Keratinocyte (primary cell): Measurements from ENCODE around the gene SOX8. TPM values are rescaled to one million over a fixed set of nuclear protein-coding genes. Genes with fewer than 3 reads are reported as not detected.

ENCODE experiments used
- DNase-seq: peaks from one replicate; pipeline ENCODE4 v3.0.0-alpha.2; 2011; ENCODE audit warnings: low read depth, missing footprints, low spot score
- FAIRE-seq: peaks from 2 replicates; lab custom pipeline; 2011; peaks lifted over from hg19 to GRCh38; lab: Jason Lieb, UNC
- H2AFZ ChIP-seq: 2 replicates; pipeline ENCODE4 v1.6.0; 2012; ENCODE audit warnings: low read length, control low read depth, inconsistent platforms; ENCODE audit not compliant: control insufficient read depth
- H3K27ac ChIP-seq: 2 replicates; pipeline ENCODE4 v1.5.1; 2011; ENCODE audit warnings: low read length; ENCODE audit not compliant: control insufficient read depth, insufficient read depth
- H3K27me3 ChIP-seq: 3 replicates; pipeline ENCODE4 v1.6.0; 2011; ENCODE audit warnings: low read length; ENCODE audit not compliant: control insufficient read depth, insufficient read depth; ENCODE audit errors: extremely low read depth
- H3K36me3 ChIP-seq, 2 experiments: 2 replicates in 1 of 2; 3 replicates in 1 of 2; pipeline ENCODE4 v1.5.1; 2011; ENCODE audit warnings: low read length in 2 of 2, mild to moderate bottlenecking in 1 of 2; ENCODE audit not compliant: control insufficient read depth in 2 of 2, insufficient read depth in 2 of 2; ENCODE audit errors: extremely low read depth in 1 of 2
- H3K4me1 ChIP-seq: 3 replicates; pipeline ENCODE4 v1.5.1; 2011; ENCODE audit warnings: low read length; ENCODE audit not compliant: control insufficient read depth, insufficient read depth; ENCODE audit errors: extremely low read depth
- H3K4me2 ChIP-seq: 3 replicates; pipeline ENCODE4 v1.6.0; 2011; ENCODE audit warnings: low read depth, low read length; ENCODE audit not compliant: control insufficient read depth, insufficient read depth; ENCODE audit errors: extremely low read depth
- H3K4me3 ChIP-seq, 3 experiments: fragments of 200-600 bp in 1 of 3; sonication (generic) in 1 of 3; 2 replicates in 2 of 3; 3 replicates in 1 of 3; pipeline ENCODE4 v1.5.1; 2011 to 2016; ENCODE audit warnings: low read length in 3 of 3, mild to moderate bottlenecking in 3 of 3, control low read depth in 2 of 3, inconsistent platforms in 1 of 3, low read depth in 1 of 3, mixed read lengths in 1 of 3, mixed run types in 1 of 3, moderate library complexity in 1 of 3; ENCODE audit not compliant: control insufficient read depth in 2 of 3, insufficient read depth in 2 of 3; ENCODE audit errors: extremely low read depth in 1 of 3
- H3K79me2 ChIP-seq: 2 replicates; pipeline ENCODE4 v1.6.0; 2012; ENCODE audit warnings: low read length; ENCODE audit not compliant: control insufficient read depth, insufficient read depth
- H3K9ac ChIP-seq: 3 replicates; pipeline ENCODE4 v1.6.0; 2011; ENCODE audit warnings: low read length; ENCODE audit not compliant: control insufficient read depth, insufficient read depth; ENCODE audit errors: extremely low read depth
- H3K9me1 ChIP-seq: 3 replicates; pipeline ENCODE4 v1.6.0; 2011; ENCODE audit warnings: low read length; ENCODE audit not compliant: control insufficient read depth, insufficient read depth; ENCODE audit errors: extremely low read depth
- H3K9me3 ChIP-seq: 2 replicates; pipeline ENCODE4 v1.5.1; 2012; ENCODE audit warnings: low read depth, low read length; ENCODE audit not compliant: control insufficient read depth
- H4K20me1 ChIP-seq: 3 replicates; pipeline ENCODE4 v1.6.0; 2011; ENCODE audit warnings: low read length; ENCODE audit not compliant: control insufficient read depth, insufficient read depth; ENCODE audit errors: extremely low read depth
- EZH2 ChIP-seq: IDR thresholded peaks from one replicate; pipeline ENCODE4 v1.6.1; 2012; ENCODE audit warnings: inconsistent platforms, mild to moderate bottlenecking, low read length, moderate library complexity
- dilution Hi-C: fragments of 300-500 bp; cut with MboI; formaldehyde crosslinking; loops from one replicate; pipeline ENCODE4 v1.7.0; 2020; ENCODE audit warnings: low sequenced_read_pairs; ENCODE audit not compliant: extremely low pct_ligation_motif_present
- polyA plus RNA-seq, 5 experiments: library from polyadenylated mRNA; depleted of rRNA in 3 of 5; stranded (reverse) in 3 of 5; stranded (forward) in 1 of 5; unstranded in 1 of 5; fragments of >200 nt; gene quantifications; 1 replicate in 1 of 5; 2 replicates in 3 of 5; 3 replicates in 1 of 5; pipeline versions ENCODE4 v1.2.1 to v1.2.3, GENCODE V29; 2011 to 2012; ENCODE audit warnings: missing spikeins in 2 of 5, low read depth in 1 of 5, low replicate concordance in 1 of 5
- TF ChIP-seq, protein P1 (sequence below), 3 experiments: IDR thresholded peaks in 1 of 3; conservative IDR thresholded peaks in 1 of 3; optimal IDR thresholded peaks in 1 of 3; 2 replicates in 2 of 3; 3 replicates in 1 of 3; pipeline versions ENCODE3 to v1.5.1; 2011; ENCODE audit warnings: low read length in 3 of 3, mild to moderate bottlenecking in 3 of 3, moderate library complexity in 2 of 3, control low read depth in 1 of 3, inconsistent platforms in 1 of 3; ENCODE audit not compliant: insufficient read depth in 2 of 3; ENCODE audit errors: extremely low read depth in 1 of 3

SOX8 gene
- polyA plus RNA-seq, 1 donor (not counting 4 experiments of a cell fraction or from before 2014, with no cell fraction given): 0.03 TPM

DNA sequence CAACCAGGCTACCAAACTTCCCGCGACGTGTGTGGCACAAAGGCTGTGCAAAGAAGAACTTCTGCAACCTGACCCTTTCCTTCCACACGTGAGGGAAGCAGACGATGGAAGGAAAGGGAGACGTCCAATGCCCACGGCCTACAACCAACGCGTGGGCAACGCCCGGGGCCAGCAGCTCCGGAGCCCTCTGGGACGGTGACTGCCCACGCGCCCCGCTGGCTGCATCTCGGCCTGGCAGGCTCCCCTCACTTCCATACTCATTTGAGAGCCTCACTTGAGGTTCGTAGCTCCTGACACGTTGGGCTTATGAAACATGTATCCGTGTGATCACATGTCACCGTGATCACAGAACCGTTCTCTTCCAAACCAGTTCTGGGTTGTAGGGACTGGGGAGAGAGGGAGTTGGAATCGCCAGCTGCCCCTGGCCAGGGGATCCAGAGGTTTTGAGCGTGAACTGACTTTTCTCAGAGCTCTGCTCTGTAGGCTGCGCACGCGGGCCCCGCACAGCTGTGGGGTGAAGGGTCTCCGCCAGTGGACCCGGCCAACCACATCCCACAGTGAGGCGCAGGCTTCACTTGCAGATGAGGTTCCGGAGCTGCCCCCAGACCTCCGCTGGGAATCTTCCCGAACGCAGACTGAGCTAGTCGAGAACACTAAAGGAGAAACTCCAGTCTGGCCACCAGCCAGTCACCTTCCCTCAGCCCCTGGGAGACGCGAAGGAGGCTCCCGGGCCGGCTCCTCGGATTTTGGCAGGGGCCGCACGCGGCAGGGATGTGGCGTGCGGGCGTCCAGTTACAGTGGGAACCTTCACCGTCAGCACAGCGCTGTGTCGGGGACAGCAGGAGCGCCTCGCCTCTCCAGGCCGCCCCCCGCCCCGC lies 11.8 kb upstream of the SOX8 start:
- Histone ChIP-seq H2AFZ (peak overlapping the region; percentile 89), H3K9me3 (peaks cover 22% of the 10 kb centered on the region), H3K4me2 (peak overlapping the region; percentile 71), H3K4me3 (peak overlapping the region; percentile 65 to 79 (median 75)), H4K20me1 (no peaks in the 10 kb centered on the region), H3K9ac (peak overlapping the region; percentile 76), H3K36me3 (no peaks in the 10 kb centered on the region), H3K9me1 (no peaks in the 10 kb centered on the region), H3K27ac (peak overlapping the region; percentile 47), H3K27me3 (peaks cover 4% of the 10 kb centered on the region), H3K4me1 (peaks cover 4% of the 10 kb centered on the region), H3K79me2 (no peaks in the 10 kb centered on the region)
- no peak for DNase-seq
- no peak for TF ChIP-seq EZH2
- TF ChIP-seq, protein P1, sequence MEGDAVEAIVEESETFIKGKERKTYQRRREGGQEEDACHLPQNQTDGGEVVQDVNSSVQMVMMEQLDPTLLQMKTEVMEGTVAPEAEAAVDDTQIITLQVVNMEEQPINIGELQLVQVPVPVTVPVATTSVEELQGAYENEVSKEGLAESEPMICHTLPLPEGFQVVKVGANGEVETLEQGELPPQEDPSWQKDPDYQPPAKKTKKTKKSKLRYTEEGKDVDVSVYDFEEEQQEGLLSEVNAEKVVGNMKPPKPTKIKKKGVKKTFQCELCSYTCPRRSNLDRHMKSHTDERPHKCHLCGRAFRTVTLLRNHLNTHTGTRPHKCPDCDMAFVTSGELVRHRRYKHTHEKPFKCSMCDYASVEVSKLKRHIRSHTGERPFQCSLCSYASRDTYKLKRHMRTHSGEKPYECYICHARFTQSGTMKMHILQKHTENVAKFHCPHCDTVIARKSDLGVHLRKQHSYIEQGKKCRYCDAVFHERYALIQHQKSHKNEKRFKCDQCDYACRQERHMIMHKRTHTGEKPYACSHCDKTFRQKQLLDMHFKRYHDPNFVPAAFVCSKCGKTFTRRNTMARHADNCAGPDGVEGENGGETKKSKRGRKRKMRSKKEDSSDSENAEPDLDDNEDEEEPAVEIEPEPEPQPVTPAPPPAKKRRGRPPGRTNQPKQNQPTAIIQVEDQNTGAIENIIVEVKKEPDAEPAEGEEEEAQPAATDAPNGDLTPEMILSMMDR (optimal IDR thresholded peaks at IDR 0.05 in 1 of 3, IDR thresholded peaks at IDR 0.05 in 1 of 3, conservative IDR thresholded peaks at IDR 0.05 in 1 of 3; ENCODE audit: extremely low read depth in 1 of 3, insufficient read depth in 2 of 3, low read length in 3 of 3): no peak
- dilution Hi-C loops: no loop called here
- no peak for FAIRE-seq

DNA sequence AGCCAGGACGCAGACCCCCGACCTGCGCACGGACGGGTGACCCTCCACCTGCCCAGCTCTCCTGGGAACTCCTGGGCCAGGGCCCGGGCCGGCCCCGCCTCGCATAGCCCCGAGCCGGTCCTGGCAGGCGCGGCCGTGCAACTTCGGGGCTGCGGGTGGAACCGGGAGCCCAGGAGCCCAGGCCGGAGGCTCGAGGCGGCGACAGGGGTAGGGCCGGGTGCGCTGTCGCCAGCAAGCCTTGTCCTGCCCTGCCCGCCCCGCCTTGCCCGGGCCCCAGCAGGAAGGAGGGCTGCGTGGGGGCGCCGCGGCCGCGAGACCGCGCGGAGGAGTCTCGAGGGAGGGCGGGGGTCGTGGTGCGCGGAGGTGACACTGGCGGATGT lies 11.2 kb upstream of the SOX8 start:
- peak overlapping the region; percentile 71 for H3K4me2 ChIP-seq
- H2AFZ ChIP-seq: peak overlapping the region; percentile 89
- H3K79me2 ChIP-seq: no peaks in the 10 kb centered on the region
- no peak for TF ChIP-seq EZH2
- TF ChIP-seq, protein P1 (optimal IDR thresholded peaks at IDR 0.05 in 1 of 3, IDR thresholded peaks at IDR 0.05 in 1 of 3, conservative IDR thresholded peaks at IDR 0.05 in 1 of 3; ENCODE audit: extremely low read depth in 1 of 3, insufficient read depth in 2 of 3, low read length in 3 of 3): no peak
- H3K9me3 ChIP-seq: peaks cover 20% of the 10 kb centered on the region
- no peak for FAIRE-seq
- no peaks in the 10 kb centered on the region for H3K9me1 ChIP-seq
- H3K36me3 ChIP-seq: no peaks in the 10 kb centered on the region
- peak overlapping the region; percentile 47 for H3K27ac ChIP-seq
- peak overlapping the region; percentile 65 to 79 (median 75) for H3K4me3 ChIP-seq
- dilution Hi-C loops: no loop called here
- peaks cover 4% of the 10 kb centered on the region for H3K4me1 ChIP-seq
- H3K9ac ChIP-seq: peak overlapping the region; percentile 76
- peaks cover 4% of the 10 kb centered on the region for H3K27me3 ChIP-seq
- no peak for DNase-seq
- no peaks in the 10 kb centered on the region for H4K20me1 ChIP-seq
